Type B pancreatic cell (in vitro differentiated cells): ENCODE results near the gene CDYL2. TPM values are rescaled to one million over a fixed set of nuclear protein-coding genes. Genes with fewer than 3 reads are reported as not detected.

Experiments used
- DNase-seq: peaks from one replicate; pipeline ENCODE4 v3.0.0; 2021; ENCODE audit warnings: mixed read lengths; ENCODE audit not compliant: unreplicated experiment; ENCODE audit errors: extremely low spot score
- H3K27ac Mint-ChIP-seq: 2 replicates; pipeline ENCODE4 v1.8.0; 2021; ENCODE audit warnings: mild to moderate bottlenecking, mixed read lengths
- H3K27me3 Mint-ChIP-seq: 2 replicates; pipeline ENCODE4 v1.8.0; 2021; ENCODE audit warnings: mixed read lengths
- H3K36me3 Mint-ChIP-seq: 2 replicates; pipeline ENCODE4 v1.8.0; 2021; ENCODE audit warnings: mixed read lengths
- H3K4me1 Mint-ChIP-seq: one replicate; pipeline ENCODE4 v1.8.0; 2021; ENCODE audit warnings: mixed read lengths; ENCODE audit not compliant: unreplicated experiment
- H3K4me3 Mint-ChIP-seq: 2 replicates; pipeline ENCODE4 v1.8.0; 2021; ENCODE audit warnings: mild to moderate bottlenecking, mixed read lengths
- H3K9me3 Mint-ChIP-seq: 2 replicates; pipeline ENCODE4 v1.8.0; 2021; ENCODE audit warnings: mixed read lengths
- CTCF ChIP-seq: fragments of 200-600 bp; sonication (generic); conservative IDR thresholded peaks from 2 replicates; pipeline ENCODE4 v1.5.0; 2021; ENCODE audit warnings: antibody characterized with exemption, mild to moderate bottlenecking
- total RNA-seq: library from RNA; stranded (reverse); gene quantifications from 2 replicates; pipeline ENCODE4 v1.2.1, GENCODE V29; 2021; ENCODE audit warnings: low replicate concordance

Gene CDYL2
- total RNA-seq, 1 donor from 2014 or later: 8.2 TPM

- no peaks in the 10 kb centered on the region for H3K4me1 Mint-ChIP-seq
- H3K36me3 Mint-ChIP-seq: no peaks in the 10 kb centered on the region
- DNase-seq: no peak
- TF ChIP-seq CTCF: no peak
- peaks cover under 1% of the 10 kb centered on the region for H3K9me3 Mint-ChIP-seq
- peaks cover 6% of the 10 kb centered on the region for H3K27me3 Mint-ChIP-seq
- H3K27ac Mint-ChIP-seq: no peak overlapping the region
- no peak overlapping the region for H3K4me3 Mint-ChIP-seq
Observed at GRCh38 chr16:80846680-80847079, 42.3 kb upstream of the CDYL2 start.

GRCh38 chr16:80846275-80846674 is 41.9 kb upstream of the CDYL2 start:
- Mint-ChIP-seq H3K27ac (no peak overlapping the region), H3K9me3 (peaks cover 5% of the 10 kb centered on the region)

GRCh38 chr16:80844395-80844794 is 40.0 kb upstream of the CDYL2 start:
- TF ChIP-seq CTCF: no peak
- DNase-seq: no peak
- no peak overlapping the region for H3K4me3 Mint-ChIP-seq
- H3K9me3 Mint-ChIP-seq: peaks cover 5% of the 10 kb centered on the region
- no peaks in the 10 kb centered on the region for H3K36me3 Mint-ChIP-seq
- no peak overlapping the region for H3K27ac Mint-ChIP-seq
- H3K27me3 Mint-ChIP-seq: peaks cover 11% of the 10 kb centered on the region
- no peaks in the 10 kb centered on the region for H3K4me1 Mint-ChIP-seq

More at GRCh38 chr16:80846275-80846674, 41.9 kb upstream of the CDYL2 start:
- no peaks in the 10 kb centered on the region for H3K36me3 Mint-ChIP-seq
- peaks cover 9% of the 10 kb centered on the region for H3K27me3 Mint-ChIP-seq
- TF ChIP-seq CTCF: no peak
- no peak overlapping the region for H3K4me3 Mint-ChIP-seq
- no peak for DNase-seq
- H3K4me1 Mint-ChIP-seq: no peaks in the 10 kb centered on the region

- Mint-ChIP-seq H3K27me3 (peaks cover 11% of the 10 kb centered on the region), H3K27ac (no peak overlapping the region), H3K9me3 (peaks cover 5% of the 10 kb centered on the region), H3K4me3 (no peak overlapping the region), H3K36me3 (no peaks in the 10 kb centered on the region), H3K4me1 (no peaks in the 10 kb centered on the region)
- no peak for TF ChIP-seq CTCF
- DNase-seq: no peak
Observed at GRCh38 chr16:80841231-80841630, 36.8 kb upstream of the CDYL2 start.

- no peak for DNase-seq
- peaks cover 5% of the 10 kb centered on the region for H3K9me3 Mint-ChIP-seq
- H3K36me3 Mint-ChIP-seq: no peaks in the 10 kb centered on the region
- no peak for TF ChIP-seq CTCF
- H3K4me1 Mint-ChIP-seq: no peaks in the 10 kb centered on the region
- H3K4me3 Mint-ChIP-seq: no peak overlapping the region
- no peak overlapping the region for H3K27ac Mint-ChIP-seq
- peaks cover 11% of the 10 kb centered on the region for H3K27me3 Mint-ChIP-seq
Observed at GRCh38 chr16:80837533-80838147, 33.2 kb upstream of the CDYL2 start.

- no peak for DNase-seq
- H3K27ac Mint-ChIP-seq: no peak overlapping the region
- no peak for TF ChIP-seq CTCF
- no peaks in the 10 kb centered on the region for H3K36me3 Mint-ChIP-seq
- H3K9me3 Mint-ChIP-seq: peaks cover 5% of the 10 kb centered on the region
- H3K4me1 Mint-ChIP-seq: no peaks in the 10 kb centered on the region
- no peak overlapping the region for H3K4me3 Mint-ChIP-seq
- H3K27me3 Mint-ChIP-seq: peaks cover 9% of the 10 kb centered on the region
Observed at GRCh38 chr16:80836846-80837245, 32.4 kb upstream of the CDYL2 start.
